Measurements from ENCODE around the gene WDR18.

Gene WDR18

DNA sequence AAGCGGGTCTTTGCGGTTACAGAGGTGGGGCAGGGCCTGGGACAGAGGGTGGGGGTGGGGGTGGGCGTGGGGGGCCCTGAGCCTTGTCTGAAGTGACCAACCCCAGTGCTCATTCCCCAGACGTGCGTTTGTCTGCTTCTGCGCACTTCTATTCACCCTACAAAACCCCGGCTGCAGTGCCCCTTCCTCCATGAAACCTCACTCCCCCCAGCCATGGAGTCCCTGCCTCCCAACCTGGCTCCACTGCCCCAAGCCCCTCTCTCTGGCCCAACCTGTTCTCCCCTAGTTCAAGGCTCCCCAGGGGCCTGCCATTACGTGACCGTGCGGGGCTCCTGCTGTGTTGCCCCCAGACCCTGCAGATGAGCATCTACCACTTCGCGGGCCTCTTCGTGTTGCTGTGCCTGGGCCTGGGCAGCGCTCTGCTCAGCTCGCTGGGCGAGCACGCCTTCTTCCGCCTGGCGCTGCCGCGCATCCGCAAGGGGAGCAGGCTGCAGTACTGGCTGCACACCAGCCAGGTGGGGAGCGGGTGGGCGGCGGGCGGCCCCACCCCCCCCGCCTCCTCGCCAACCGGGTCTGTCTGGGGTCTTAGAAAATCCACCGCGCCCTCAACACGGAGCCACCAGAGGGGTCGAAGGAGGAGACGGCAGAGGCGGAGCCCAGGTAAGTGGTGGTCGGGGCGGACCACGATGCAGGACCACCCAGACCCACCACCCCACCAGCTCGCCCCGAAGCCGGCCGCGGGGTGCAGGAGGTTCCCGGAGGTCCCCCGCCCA, 24.3 kb downstream of the WDR18 start:
- no peak for DNase-seq (ENCODE audit: low read depth)

DNA sequence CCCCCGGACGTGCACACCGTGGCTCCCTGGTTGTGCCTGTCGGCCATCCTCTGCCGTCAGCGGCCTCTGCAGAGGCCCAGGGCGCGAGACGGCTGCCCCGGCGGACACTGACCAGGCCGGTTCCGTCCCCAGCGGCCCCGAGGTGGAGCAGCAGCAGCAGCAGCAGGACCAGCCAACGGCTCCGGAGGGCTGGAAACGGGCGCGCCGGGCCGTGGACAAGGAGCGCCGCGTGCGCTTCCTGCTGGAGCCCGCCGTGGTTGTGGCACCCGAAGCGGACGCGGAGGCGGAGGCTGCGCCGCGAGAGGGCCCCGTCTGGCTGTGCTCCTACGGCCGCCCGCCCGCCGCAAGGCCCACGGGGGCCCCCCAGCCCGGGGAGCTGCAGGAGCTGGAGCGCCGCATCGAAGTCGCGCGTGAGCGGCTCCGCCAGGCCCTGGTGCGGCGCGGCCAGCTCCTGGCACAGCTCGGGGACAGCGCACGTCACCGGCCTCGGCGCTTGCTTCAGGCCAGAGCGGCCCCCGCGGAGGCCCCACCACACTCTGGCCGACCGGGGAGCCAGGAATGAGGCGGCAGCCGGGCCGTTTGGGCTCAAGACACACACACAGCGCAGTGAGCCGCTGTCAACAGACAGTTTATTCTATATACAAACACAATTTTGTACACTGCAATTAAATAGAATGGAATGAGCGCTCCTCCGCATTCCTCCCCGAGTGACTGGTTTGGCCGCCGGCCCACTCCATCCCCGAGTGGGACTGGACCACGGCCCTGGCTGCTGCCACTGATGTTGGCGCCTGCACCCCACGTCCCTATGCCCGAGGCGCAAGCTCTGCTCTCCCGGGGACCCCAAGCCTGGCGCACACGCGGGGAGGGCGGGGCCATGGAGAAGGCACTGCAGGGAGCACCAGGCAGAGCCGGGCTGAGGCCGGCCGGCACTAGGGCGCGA, 25.2 kb downstream of the WDR18 start:
- DNase-seq (ENCODE audit: low read depth): no peak

DNA sequence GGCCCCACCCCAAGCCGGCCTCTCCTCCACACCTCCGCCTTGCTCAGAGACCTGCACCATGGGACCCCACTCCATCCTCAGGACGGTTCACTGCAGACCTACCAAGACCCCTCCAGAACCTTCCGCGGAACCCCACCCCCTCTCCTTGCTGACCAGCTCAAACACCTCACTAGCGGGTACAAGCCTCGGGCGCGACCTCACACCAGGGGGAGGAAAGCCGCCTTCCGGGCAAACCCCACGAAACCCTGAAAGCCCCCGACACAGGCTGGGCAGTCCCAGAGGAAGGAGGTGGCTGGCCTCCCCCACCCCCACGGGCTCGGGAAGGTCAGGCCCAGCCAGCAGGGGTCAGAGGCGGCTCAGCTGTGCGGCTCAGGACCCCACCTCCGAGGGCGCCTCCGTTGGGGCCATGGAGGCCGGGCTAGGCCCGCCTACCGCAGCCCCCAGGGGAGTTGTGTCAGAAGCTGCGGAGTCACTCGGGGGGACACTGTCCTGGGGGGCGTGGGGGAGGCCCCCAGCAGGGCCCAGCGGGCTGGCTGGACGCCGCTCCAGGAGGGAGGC, 25.9 kb downstream of the WDR18 start:
- no peak for DNase-seq (ENCODE audit: low read depth)

DNA sequence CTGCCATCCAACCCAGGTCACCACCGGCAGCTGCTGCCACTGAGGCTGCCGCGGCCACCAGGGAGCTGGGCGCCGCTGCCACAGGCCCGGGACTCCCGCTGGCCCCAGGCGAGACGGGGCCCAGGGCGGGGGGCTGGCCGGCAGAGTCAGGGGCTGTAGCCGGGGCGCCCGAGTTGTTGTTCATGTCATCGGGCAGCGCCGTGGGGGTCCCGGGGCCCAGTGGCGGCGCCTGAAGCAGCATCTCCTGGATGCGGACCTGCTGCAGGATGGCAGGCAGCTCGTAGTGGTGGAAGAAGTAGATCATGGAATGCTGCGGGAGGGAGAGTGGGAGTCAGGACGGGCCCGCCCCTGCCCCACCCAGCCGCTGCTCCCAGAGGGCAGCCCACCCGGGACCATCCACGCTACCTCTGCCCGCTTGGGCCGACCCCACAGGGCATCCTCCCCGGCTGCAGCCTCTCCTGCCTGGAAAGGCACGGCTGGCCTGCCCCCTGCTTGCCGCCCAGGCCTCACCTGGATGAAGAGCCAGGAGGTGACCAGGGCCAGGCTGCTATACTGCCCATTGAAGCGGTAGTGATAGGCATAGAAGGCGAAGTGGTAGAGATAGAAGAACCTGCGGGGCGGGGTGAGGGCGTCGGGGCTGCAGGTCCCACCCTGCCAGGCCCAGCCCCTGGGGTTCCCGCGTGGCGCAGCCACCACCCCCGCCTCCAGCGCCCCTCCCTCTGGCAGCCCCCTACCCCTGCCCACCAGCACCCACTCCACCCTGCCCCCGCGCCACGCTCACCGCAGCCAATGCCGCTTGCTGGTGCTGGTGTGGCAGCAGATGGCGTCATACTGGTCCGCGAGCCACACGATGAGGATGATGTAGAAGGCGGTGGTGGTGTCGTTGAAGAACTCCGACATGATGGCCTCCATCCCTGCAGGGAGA, 26.7 kb downstream of the WDR18 start:
- no peak for DNase-seq (ENCODE audit: low read depth)

DNA sequence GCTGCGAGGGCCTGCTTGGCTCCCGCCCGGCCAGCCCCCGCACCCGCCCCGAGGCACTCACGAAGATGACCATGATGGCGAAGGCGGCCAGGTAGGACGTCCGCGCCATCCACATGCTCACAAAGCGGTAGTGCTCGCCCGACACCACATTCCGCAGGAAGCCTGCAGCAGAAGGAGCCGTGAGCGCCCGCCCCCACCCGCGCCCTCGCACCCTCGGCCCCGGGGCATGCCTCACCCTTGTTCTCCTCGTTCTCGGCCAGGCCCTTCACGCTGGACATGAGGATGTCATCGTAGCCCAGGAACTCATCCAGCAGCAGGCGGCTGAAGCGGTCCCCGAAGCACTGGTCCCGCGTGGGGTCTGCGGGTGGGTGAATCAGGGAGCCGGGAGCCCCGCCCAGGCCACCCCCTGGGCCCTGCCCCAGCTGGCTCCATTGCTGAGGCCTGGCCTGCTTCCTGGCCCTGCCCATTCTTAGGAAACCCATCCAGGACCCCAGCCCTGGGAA, 27.7 kb downstream of the WDR18 start:
- no peak for DNase-seq (ENCODE audit: low read depth)

DNA sequence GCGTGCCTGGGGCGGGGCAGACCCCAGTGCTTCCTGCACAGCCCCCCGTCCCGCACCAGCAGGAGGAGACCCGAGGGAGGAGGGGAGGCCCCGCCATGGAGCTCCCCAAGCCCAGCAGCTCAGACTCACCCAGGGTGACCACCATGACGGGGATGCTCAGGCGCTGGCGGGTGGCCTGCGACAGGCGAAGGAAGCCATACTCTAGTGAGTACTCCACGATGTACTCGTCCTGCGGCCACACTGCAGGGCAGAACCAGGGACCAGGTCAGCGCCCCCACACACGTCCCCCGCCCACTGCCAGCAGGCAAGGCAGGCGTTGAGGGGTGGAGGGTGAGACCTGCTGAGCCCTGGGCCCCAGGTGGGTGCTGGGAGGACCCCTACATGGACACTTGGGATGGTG, 28.2 kb downstream of the WDR18 start:
- no peak for DNase-seq (ENCODE audit: low read depth)

DNA sequence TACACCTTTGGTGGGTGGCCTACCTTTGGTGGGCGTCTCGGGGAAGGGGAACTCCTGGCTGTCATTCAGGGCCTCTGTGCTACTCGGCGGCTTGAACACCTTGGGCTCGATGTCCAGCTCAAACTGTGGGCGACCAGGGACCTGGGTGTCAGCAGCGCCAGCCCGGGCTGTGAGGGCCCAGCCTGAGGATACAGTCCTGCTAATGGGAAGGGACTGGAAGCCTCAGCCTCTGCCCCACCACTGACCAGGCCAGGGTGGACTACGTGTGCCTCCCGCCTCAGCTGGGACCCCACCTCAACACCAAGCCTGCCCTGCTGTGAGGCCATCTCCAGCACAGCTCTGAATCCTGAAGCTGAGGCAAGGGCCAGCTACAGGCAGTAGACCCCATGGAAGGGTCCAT, 29.1 kb downstream of the WDR18 start:
- DNase-seq (ENCODE audit: low read depth): no peak

DNA sequence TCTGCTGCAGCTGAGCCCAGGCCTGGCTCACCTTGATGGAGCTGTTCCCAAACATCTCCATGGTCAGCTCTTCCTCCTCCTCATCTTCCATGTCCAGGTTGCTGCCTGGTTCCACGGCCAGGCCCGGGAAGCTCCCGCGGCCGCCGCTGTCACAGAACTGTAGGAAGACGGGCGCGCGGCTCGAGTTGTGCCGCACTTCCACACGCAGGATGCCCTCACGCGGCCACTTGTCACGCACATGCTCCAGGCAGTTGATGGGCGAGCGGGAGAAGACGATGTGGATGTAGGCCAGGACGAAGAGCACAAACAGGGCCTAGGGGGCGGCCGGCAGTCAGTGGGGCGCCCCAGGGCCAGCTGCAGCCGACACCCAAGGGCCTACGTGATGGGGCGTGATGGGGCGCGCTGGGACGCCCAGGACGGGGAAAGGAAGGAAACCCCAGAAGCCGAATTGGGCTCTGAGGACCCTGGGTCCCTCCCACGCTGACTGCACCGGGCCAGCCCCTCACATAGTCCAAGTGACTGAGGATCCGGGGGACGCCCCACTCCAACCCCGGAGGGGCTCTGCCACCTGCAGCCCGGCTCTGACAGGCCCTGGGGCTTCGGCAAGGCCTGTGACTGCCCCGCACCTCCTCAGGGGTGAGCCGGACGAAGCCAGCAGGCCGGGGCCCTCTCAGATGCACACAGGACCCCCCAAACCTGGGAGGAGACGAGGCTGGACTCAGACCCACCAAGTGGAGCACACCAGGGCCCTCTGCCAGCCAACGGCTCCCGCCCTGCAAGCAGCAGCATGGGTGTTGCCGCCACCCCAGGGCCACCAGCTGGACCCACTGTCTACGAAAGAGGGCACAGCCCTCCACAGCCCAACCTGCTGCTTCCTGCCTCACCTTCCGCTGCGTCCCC, 30.3 kb downstream of the WDR18 start:
- DNase-seq (ENCODE audit: low read depth): no peak

DNA sequence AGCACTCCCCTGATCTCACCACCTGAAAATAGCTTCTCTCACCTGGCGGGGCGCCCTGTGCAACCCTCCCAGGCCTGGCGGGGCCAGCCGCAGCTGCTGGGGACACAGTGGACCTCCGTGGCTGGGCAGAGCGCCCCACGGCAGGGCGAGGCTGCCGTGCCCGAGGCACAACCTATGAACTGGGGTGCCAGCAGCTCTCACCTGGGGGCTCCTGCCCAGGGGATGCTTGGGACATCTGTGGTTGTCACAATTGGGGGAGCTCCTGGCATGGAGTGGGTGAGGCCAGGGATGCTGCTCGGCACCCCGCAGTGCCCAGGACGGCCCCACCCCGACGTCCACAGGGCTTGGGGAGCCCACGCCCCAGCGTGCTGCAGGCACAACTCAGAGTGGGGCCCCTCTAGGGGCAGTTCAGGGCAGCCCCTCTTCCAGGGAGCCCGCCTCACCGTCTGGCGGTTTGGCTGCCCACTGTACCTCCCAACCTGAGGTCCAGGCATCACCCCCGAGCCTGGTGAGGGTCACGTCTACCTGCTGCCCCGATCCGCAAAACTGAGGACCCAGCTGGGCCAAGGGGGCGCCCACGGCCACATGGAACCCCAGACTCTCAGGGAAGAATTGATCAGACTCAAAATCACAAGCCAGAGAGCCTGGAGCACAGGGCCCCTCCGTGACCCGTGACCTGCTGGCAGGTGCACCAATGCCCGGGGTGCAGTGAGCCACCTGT, 31.1 kb downstream of the WDR18 start:
- DNase-seq (ENCODE audit: low read depth): no peak

DNA sequence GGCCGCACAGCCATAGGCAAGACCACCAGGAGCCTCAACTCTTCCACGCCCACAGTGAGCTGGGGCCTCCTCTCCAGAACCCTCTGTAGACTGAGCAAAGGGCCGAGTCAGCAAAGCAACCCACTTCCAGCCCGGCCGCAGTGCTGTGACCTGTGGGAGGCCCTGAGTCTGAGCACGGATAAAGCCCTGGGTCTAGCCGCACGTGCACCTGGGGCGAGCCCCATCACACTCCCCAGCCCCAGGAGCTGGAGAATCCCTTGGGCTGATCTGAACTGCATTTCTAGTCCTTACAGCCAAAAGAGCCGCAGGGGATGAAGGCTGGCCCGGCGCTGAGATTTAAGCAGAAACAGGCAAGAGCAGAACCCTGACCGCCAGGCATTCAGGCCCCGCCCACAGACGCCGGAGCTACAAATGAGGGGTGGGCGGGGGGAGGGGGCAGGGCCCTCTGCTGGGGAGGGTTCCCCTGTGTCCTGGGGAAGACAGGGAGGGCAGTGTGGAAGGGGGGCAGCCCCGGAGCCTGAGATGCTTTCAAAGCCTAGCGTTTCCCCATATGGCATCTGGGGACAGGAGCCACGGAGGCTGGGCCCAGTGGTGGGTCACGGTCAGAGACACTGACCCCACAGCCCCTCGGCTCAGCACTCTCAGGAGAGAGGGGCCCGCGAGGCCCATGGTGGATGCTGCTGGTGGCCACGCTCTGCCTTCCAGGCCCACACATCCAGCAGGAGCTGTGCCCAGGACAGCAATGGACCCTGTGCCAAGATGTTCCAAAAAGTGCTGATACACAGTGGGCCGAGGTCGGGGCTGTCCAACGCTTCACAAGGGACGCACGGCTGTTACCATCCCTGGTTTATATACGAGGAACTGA, 31.9 kb downstream of the WDR18 start:
- no peak for DNase-seq (ENCODE audit: low read depth)

DNA sequence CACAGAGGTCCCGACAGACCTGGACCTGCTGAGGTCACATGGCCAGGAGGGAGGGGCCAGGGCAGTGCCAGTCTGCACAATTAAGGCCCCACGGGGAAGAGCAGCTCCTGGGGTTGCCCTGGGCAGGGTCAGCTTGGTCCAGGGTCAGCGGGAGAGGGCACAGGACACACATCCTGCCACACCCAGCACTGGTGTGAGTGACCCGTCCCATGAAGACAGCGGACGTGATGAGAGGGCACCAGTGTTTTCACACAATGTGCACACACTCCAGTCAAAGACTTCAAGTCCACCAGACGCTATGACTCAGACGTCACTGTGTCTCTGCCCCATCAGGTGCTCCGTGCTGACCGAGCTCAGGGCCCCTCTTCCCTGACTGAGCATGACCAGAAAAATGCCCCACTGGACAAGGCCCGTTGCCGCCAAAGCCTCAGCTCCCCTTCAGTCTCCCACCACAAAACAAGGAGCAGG, 32.5 kb downstream of the WDR18 start:
- no peak for DNase-seq (ENCODE audit: low read depth)

DNA sequence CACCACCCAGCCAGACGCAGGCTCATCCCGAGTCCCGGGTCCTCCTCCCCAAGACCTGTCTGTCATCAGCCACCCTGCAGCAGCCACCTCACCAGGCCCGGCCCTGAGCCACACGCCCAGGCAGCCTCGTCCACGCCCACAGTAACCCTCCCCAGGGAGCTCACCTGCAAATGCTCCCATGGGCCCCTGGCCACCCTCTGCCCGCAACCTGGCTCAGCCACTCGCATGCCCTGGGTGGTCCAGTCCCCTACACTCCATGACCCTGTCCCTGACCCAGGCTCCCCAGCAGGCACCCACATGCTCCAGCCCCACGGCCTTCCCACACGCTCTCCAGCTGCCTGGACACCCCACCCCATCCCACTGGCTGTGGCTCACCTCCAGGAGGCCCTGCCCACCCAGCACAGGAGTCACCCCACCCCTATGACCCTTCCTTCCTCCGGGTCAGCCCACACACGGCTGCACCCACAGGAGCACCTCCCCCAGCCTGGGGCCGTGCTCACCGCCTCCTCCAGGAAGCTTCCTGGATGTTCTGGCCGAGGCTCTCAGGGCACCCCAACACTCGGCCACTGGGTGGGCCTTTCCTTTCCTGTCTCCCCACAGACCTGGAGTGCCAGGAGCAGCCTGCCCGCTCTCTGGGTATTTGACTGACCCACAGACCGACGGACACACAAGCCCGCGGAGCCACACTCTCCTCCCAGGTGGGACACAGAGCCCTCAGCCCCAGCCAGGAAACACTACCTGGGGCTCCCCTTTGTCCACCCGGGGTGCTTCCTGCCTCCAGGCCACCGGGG, 33.2 kb downstream of the WDR18 start:
- DNase-seq (ENCODE audit: low read depth): no peak

DNA sequence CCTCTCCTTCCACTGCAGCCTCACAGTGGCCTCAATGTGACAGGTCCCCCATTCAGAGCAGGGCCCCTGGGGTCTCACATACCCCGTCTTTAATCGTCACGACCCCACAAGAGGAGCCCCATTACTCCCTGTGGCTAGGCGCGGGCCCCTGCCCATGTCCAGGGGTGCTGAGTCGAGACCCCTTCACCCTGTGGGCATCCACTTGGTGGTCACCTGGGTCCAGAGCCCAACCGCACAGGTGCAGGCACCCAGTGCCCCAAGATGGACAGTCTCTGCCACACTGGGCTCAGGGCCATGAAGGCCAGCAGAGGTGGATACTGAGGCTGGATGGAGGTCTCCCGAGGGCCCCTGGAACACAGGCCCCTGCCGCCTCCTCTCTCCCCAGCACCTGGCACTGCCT, 33.8 kb downstream of the WDR18 start:
- DNase-seq (ENCODE audit: low read depth): no peak

DNA sequence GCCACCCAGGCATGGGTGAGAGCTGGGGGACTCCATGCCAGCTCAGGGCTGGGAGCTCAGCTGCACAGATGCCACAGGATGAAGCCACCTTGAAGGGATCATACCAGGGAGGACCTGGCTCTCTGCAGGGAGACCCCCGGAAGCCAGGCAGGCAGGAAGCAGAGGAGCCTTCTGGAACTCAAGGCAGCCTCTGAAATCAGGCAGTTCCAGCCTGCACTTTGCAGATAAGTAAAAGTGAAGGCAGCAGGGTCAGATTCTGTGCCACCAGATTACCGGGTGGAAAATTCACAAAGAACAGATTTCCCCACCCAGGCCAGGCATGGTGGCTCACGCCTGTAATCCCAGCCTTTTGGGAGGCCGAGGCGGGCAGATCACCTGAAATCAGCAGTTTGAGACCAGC, 34.2 kb downstream of the WDR18 start:
- DNase-seq (ENCODE audit: low read depth): no peak

DNA sequence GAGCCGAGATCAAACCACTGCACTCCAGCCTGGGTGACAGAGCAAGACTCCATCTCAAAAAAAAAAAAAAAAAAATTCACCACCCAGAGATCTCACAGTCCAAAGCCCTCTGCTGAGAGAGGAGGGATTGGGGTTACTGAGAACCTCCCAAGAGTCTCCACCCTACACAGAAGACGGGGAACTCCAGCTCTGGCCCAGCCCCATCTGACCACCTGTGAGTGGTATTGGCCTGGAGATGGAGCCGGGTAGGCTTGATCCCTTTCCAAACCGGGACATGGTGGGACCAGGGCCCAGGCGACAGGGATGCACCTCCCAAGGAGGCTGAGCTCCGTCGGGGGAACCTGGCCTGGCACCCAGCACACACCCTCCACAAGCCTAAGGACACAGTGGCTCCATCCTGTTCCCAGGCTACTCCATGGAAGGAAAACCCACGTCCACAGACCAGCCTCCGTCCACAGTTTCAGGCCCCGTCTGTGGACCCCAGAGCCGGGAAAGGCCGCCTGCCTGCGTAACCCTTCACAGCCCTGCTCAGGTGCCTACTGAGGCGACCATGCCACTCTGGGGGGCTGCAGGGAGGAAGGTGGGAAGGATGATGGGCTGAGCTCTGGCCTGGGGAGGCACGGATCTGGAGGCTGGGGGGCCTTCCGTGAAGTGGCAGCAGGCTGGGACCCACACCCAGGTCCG, 34.9 kb downstream of the WDR18 start:
- DNase-seq (ENCODE audit: low read depth): no peak

DNA sequence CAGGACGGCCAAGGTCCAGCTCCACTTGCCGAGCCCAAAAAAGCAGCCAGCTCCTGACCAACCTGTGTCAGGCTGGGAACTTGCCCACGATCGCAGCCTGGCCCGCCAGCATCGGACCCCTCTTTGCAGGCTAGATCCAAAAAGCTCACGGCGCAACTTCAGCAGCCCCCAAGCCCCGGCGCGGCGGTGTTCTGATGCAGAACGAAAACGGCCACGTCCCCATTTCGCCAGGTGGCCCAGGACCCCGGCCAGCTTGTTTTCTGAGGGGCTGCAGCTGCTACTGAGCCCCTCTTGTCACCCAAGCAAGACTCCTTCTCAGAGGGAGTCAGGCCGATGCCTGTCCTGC, 35.4 kb downstream of the WDR18 start:
- no peak for DNase-seq (ENCODE audit: low read depth)
